Testis (tissue), 2 donors: ENCODE data around the gene CLN6.

Experiments
- CTCF ChIP-seq, 3 experiments: fragments of 450-650 bp in 2 of 3; fragments of 200-600 bp in 1 of 3; sonication (generic) in 1 of 3; IDR thresholded peaks; one replicate each; pipeline ENCODE4 v1.5.1; 2016 to 2019; ENCODE audit warnings: antibody characterized with exemption in 3 of 3, mild to moderate bottlenecking in 2 of 3, moderate library complexity in 1 of 3
- POLR2A ChIP-seq: fragments of 450-650 bp; IDR thresholded peaks from one replicate; pipeline ENCODE4 v1.6.1; 2017; ENCODE audit warnings: antibody characterized with exemption, mild to moderate bottlenecking, moderate library complexity

- TF ChIP-seq CTCF (IDR thresholded peaks at IDR 0.05) (no peak), POLR2A (no peak)
Measured at GRCh38 chr15:68265674-68266073, 36.1 kb upstream of the CLN6 start.
